Islet of Langerhans (tissue), 1 donor: ENCODE results near the gene PPP2R2B.

Experiments used
- FAIRE-seq: peaks from one replicate; lab custom pipeline; 2011; peaks lifted over from hg19 to GRCh38; lab: Jason Lieb, UNC

PPP2R2B gene

DNA sequence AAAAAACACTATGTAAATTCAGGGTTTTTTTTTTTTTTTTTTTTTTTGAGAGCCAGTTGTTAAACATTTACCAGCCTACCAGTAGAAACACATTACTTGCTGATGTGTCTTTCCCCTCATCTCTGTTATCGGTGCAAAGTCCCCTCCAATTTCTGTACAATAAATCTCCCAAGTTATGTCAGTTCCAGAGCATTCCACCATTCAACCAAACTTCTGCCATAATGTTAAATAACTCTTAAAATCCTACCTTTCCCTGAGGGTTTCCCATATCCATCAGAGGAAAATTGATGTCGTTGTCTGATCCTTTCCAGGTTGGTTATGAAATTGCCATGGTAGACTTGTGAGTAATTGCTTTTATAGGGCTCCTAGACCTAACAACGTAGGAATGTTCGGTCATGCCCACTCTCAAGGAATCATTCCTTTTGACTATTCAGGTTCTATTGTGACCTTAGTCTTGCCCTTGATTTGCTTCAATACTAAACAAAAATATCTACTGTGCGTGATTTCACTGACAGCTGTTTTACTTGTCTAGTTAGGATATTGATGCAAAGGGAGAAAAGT lies 5.6 kb upstream of the PPP2R2B start:
- FAIRE-seq, result peak; percentile 36

GRCh38 chr5:146883511-146883910 lies 5.0 kb upstream of the PPP2R2B start:
- FAIRE-seq, result no peak

- no peak for FAIRE-seq
Observed at GRCh38 chr5:146880966-146881365, 2.4 kb upstream of the PPP2R2B start.

- no peak for FAIRE-seq
Observed at GRCh38 chr5:146877783-146878475, 628 bp downstream of the PPP2R2B start.

- no peak for FAIRE-seq
Observed at GRCh38 chr5:146877178-146877681, 1.3 kb downstream of the PPP2R2B start.

- no peak for FAIRE-seq
Observed at GRCh38 chr5:146873186-146873917, 5.2 kb downstream of the PPP2R2B start.

GRCh38 chr5:146872188-146872587 lies 6.4 kb downstream of the PPP2R2B start:
- no peak for FAIRE-seq

DNA sequence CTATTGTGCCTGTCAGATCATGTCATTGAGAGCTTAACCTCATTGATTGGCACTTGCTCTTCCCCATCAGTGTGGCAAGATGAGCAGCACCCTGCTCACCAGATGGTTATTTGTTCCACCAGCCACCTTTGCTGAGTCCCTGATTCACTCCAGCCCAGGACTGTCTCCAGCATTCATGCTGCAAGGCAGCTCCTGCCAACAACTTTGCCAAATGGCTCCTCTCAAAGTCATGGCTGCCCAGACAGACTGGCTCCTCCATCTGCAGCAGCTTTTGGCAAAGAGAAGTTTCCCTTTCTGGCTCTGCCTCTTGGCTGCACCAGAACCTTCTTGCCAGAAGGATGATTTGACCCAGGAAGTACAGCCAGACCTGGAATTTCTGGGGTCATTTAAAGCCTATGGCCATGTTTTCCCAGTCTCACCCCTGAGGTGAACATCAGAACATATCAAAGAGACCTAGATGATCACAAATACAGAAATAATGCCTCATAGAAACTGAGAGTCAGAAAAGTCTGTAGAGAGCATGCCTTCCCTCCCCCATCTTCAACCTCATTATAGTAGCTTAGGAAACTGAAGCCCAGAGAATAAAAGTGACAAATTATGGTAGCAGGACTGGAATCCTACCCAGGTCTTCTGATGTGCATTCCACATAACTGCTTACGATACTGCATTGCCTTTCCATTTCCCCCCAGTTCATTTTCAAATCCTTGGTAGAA lies 10.4 kb downstream of the PPP2R2B start:
- FAIRE-seq, result no peak

GRCh38 chr5:146866263-146866662 lies 12.3 kb downstream of the PPP2R2B start:
- no peak for FAIRE-seq

DNA sequence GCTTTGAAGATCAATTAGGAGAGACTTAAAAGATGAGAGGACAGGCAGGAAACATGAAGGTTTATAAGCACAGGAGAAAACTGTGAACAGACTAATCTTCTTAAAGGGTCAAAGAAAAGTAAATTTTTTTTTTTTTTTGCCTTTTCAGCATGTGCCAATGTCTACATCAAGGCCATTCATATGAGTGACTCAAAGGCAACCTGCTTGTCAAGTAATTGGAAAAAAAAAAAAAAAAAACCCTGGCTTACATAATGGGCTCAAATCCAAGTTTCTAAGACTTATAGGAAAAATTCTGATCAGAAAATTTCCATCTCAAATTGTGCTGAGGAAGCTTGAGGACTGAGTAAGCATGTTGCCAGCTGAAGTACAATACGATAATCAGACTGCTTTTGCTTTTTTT lies 15.9 kb downstream of the PPP2R2B start:
- FAIRE-seq, result no peak

GRCh38 chr5:146860213-146860893 lies 18.2 kb downstream of the PPP2R2B start:
- no peak for FAIRE-seq

DNA sequence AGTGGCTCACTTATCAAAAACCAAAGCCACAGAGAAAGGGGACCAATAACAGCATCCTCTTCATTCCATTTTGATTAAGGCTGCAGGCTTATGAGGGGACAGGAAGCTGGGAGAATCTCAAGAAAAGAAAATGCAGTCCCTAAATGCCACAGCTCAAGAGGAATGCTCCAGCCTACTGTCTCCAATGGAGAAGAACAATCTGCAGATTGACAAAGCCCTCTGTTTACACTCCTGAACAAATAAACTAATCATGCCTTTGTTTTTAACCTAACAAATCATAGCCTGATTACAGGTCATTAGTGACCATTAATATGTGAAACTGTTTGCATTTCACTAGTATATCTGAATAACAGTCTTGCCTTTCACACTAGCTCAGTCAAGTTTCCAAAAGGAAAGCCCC lies 26.5 kb downstream of the PPP2R2B start:
- no peak for FAIRE-seq

DNA sequence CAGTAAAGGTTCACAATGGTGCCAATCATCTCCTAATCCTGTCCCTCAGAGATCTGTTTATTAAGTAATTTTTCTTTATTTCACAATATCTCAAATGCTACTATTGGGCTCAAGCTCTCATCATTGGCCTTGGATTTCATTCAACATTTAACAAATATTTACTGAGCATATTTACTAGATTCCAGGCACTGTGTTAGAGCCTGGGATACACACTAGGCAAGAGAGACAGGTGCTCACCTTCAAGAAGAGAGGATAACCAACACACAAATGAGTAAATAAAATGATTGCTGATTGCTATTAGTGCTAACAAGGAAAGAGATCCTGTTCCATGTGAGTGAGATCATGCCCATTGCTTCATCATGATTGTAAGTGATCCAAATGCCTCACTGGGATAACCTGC lies 27.4 kb downstream of the PPP2R2B start:
- FAIRE-seq, result no peak

DNA sequence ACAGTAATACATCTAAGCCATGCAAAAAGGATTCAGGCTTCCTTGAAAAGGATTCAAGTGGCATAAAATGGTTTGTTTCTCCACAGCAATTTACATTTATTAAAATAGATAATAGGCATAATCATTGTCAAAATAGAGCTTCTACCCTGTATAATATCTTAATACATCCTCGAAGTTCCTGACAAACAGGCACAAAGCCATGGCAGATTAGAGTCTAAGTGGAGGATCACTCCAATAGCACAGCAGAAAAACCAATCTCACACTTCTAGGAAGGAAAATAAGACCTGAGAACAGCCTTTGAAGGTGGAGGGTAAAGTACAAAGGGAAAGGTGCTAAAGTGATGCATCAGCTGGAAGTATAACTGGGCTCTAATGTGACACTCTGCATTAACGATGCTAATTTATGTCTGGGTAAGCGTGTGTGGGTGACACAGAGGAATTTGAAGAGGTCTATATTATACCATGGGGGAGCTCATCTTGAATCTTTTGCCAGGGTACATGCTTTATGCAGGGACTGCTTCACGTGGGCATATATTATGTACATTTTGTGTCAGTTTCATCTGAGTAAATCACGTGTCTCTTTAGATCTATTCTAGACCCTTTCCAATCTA lies 28.8 kb downstream of the PPP2R2B start:
- no peak for FAIRE-seq

- no peak for FAIRE-seq
Observed at GRCh38 chr5:146848133-146848532, 30.4 kb downstream of the PPP2R2B start.

GRCh38 chr5:146840016-146840415 lies 38.5 kb downstream of the PPP2R2B start:
- FAIRE-seq, result no peak

DNA sequence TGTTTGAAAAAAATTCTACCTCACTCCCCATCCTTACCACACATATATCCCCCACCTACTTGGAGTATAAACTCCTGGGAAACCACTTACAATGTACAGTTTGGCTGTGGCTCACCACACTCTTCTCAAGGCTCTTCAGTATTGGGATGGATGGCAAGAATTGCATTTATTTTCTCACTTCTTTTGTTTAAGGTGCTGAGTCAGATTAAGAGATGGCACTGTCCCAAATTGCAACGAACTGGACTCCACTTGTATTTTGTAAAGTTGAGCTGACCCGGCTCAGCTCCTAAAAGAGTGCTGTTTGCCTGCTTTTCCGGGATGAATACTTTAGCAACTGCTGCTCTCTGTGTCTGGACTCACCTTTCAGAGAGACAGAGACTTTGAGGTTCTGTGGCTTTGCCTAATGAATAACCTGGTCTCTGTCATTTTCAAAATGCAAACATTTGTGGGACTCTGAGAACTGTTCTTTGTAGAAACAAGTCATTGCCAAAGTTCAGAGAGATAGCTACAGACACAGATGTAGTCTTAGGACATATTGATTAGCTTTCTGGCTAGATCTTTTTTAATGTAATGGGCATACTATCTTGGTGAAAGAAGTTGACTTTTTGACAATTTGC lies 42.2 kb downstream of the PPP2R2B start:
- no peak for FAIRE-seq

DNA sequence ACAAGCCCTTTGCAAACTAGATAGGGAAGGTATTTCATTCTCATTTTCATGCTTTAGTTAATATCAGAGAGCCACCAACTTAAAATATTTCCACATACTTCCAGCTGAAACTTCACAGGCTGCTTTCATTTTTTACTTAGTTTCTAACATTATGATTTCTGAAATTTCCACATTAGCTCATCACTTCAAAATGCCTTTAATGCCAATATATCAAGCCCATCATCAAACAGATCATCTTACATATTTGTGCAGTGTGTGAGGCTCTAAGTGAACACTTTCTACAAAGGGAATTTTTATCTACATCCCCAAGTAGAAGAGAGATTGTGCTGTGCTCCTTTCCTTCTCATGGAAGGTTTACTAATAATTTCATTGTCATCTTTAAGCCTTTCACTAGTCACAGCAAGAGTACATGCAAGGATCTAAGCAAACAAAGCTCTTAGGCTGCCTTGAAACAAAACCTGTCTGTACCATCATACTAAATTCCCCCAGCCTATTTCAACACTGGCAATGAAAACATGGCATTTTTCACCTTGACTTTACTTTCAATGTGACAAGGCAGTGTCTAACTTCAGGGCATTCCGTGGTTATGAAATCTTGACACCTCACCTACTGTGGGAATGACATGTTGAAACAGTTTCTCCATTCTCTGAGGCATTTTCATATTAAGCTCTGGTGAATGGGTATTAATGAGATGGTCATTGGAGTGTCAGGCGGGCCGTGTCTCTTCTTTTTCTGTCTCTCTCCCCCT lies 45.4 kb downstream of the PPP2R2B start:
- no peak for FAIRE-seq

GRCh38 chr5:146828385-146828784 lies 50.2 kb downstream of the PPP2R2B start:
- no peak for FAIRE-seq

DNA sequence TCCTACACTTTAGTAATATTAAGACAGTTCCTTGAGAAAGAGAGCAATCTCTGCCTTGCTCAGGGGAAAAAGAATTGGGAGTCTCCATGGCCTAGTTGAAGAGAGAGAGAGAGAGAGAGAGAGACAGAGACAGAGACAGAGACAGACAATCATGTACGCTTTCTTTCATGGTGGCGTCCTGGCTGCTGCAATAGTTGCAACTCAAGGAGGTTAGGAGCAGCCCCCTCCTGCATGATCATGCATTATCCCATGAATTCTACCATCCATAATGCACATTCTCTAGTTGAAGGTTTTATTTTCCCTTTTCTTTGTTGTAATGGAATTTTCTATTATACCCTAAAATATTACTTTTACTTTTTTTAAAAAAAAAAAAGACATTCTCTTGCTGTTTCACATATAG lies 50.7 kb downstream of the PPP2R2B start:
- FAIRE-seq, result no peak

DNA sequence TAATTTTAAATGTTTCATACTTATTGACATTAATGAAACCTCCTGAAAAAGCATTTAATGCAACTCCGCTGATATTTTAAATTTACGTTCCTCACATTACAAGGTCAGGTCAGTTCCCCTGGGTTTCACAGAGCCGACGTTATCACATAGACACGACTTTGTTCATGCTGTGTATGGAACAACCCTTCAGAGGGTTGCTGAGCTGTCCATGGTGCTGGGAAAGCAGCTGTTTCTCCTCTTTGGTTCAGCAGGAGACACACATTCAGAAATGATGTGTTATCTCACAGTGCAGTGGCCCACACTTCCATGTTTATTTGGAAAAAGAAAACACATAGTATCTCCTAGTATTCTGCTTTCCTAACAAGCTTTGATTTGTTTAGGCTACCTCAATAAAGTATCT lies 53.5 kb downstream of the PPP2R2B start:
- FAIRE-seq, result no peak
